ENCODE results near the gene CTCFL. TPM values are rescaled to one million over a fixed set of nuclear protein-coding genes. Genes with fewer than 3 reads are reported as not detected.
"Not testable (repeated sequence)": the region's sequence is repeated elsewhere in the genome, so short reads cannot be mapped to it uniquely, and the experiment has no call there.

The CTCFL gene
- total RNA-seq, 4 donors from 2014 or later, result 0.14 TPM; not detected in 3

DNA sequence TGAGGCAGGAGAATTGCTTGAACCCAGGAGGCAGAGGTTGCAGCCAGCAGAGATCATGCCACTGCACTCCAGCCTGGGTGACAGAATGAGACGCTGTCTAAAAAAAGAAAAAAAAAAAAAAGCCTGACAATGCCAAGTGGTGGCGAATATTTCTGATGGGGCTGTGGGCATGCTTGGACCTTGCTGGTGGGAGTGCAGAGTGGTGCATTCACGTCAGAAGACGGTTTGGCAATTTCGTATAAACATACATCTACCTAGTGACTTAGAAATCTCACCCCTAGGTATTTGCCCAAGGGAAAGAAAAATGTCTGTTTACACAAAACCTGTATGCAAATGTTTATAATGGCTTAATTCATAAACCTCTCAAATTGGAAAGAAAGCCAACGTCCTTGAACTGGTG, 33.6 kb downstream of the CTCFL start:
- in situ Hi-C loops (cut with MboI; ENCODE audit: low pct_ligation_motif_present in 1 of 4, low pct_unique_long_range_greater_than_20kb in 1 of 4, low sequenced_read_pairs in 3 of 4), result loop anchor here in 3 of 4 donors (10.0 to 25.0 kb wide), 2 partner anchors 107 to 404 kb away; no protein-coding TSS in a partner anchor
- peaks cover 0 to 13% (median 4%) of the 10 kb centered on the region in 4 donors for H3K4me1 ChIP-seq
- no peaks in the 10 kb centered on the region for H3K9me3 ChIP-seq
- no peaks in the 10 kb centered on the region for H3K27me3 ChIP-seq
- H3K27ac ChIP-seq, result no peak overlapping the region
- no peak for DNase-seq
- no peaks in the 10 kb centered on the region for H3K36me3 ChIP-seq
- H3K4me3 ChIP-seq, result no peak overlapping the region
- 32 to 64% methylated on average over 5 to 6 of the region's 6 CpGs for WGBS, 2 donors (ENCODE audit: low coverage in 1 of 2)
- TF ChIP-seq, protein P1, sequence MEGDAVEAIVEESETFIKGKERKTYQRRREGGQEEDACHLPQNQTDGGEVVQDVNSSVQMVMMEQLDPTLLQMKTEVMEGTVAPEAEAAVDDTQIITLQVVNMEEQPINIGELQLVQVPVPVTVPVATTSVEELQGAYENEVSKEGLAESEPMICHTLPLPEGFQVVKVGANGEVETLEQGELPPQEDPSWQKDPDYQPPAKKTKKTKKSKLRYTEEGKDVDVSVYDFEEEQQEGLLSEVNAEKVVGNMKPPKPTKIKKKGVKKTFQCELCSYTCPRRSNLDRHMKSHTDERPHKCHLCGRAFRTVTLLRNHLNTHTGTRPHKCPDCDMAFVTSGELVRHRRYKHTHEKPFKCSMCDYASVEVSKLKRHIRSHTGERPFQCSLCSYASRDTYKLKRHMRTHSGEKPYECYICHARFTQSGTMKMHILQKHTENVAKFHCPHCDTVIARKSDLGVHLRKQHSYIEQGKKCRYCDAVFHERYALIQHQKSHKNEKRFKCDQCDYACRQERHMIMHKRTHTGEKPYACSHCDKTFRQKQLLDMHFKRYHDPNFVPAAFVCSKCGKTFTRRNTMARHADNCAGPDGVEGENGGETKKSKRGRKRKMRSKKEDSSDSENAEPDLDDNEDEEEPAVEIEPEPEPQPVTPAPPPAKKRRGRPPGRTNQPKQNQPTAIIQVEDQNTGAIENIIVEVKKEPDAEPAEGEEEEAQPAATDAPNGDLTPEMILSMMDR (IDR thresholded peaks at IDR 0.05), result no peak
- TF ChIP-seq EP300 (IDR thresholded peaks at IDR 0.05; ENCODE audit: low read depth), result no peak
- no peak for TF ChIP-seq POLR2A (IDR thresholded peaks at IDR 0.05)
- no peak for TF ChIP-seq POLR2AphosphoS5 (IDR thresholded peaks at IDR 0.05)
- intact Hi-C loops (cut with DNase I; ENCODE audit: low total_unique reads), result no loop called here

DNA sequence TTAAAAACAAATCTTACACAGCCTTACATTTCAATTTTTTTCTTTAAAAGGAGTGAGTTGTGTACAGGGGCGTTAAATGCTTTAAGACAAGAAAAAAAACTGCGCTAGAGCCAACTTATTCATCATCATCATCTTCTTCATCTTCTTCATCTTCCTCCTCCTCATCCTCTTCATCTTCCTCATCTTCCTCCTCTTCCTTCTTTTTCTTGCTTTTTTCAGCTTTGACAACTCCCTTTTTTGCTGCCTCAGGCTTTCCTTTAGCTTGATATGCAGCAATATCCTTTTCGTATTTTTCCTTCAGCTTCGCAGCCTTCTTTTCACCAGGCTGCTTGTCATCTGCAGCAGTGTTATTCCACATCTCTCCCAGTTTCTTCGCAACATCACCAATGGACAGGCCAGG, 36.7 kb downstream of the CTCFL start:
- intact Hi-C loops (cut with DNase I; ENCODE audit: low total_unique reads); H3K36me3 ChIP-seq; H3K4me3 ChIP-seq; H3K27ac ChIP-seq; H3K4me1 ChIP-seq; H3K9me3 ChIP-seq; H3K27me3 ChIP-seq; DNase-seq: not testable (repeated sequence)
- 88 to 95% methylated on average over 5 of the region's 5 CpGs for WGBS, 2 donors (ENCODE audit: low coverage in 1 of 2)
- in situ Hi-C loops (cut with MboI; ENCODE audit: low pct_ligation_motif_present in 1 of 4, low pct_unique_long_range_greater_than_20kb in 1 of 4, low sequenced_read_pairs in 3 of 4), result loop anchor here in 2 of 4 donors (25.0 kb wide), 1 partner anchor 401 kb away; no protein-coding TSS in a partner anchor

DNA sequence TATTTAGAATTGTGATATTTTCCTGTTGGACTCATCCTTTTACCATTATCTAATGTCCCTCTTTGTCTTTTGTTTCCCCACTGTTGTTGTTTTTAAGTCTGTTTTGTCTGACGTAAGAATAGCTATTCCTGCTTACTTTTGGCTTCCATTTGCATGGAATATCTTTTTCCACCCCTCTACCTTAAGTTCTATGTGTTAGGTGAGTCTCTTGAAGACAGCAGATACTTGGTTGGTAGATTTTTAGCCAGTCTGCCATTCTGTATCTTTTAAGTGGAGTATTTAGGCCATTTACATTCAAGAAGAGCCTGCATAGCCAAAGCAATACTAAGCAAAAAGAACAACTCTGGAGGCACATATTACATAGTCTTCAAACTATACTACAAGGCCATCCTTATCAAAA, 39.2 kb downstream of the CTCFL start:
- H3K27ac ChIP-seq, result no peak overlapping the region
- in situ Hi-C loops (cut with MboI; ENCODE audit: low pct_ligation_motif_present in 1 of 4, low pct_unique_long_range_greater_than_20kb in 1 of 4, low sequenced_read_pairs in 3 of 4), result loop anchor here in 2 of 4 donors (25.0 kb wide), 1 partner anchor 398 kb away; no protein-coding TSS in a partner anchor
- intact Hi-C loops (cut with DNase I; ENCODE audit: low total_unique reads), result no loop called here
- 90 to 100% methylated on average over 1 of the region's 1 CpG for WGBS, 2 donors (ENCODE audit: low coverage in 1 of 2)
- no peaks in the 10 kb centered on the region for H3K9me3 ChIP-seq
- no peak overlapping the region for H3K4me3 ChIP-seq
- peaks cover 4 to 10% (median 8%) of the 10 kb centered on the region in 4 donors for H3K4me1 ChIP-seq
- H3K27me3 ChIP-seq, result no peaks in the 10 kb centered on the region
- H3K36me3 ChIP-seq, result no peaks in the 10 kb centered on the region
- TF ChIP-seq POLR2AphosphoS5 (IDR thresholded peaks at IDR 0.05), result no peak
- no peak for TF ChIP-seq EP300 (IDR thresholded peaks at IDR 0.05; ENCODE audit: low read depth)
- DNase-seq, result no peak

DNA sequence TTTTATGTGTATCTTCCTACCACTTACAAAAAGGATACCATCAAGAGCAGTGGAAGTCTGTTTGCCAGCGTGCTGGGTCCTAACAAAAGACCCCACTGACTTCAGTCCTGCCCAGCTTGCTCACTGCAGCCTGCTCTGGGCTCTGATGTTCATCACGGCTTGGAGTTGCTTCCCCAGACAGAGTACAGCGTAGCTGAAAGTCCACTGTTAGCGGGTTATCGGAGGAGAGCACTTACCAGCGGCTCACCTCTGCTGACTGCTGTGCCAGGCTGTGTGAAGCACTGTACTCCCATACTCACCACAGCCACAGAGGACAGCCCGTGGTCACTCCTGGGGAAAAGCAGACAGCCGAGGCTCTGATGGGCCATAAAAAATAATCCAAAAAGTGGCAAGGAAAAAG, 40.2 kb downstream of the CTCFL start:
- 85% methylated on average over 8 of the region's 8 CpGs; no CpG with 5 or more reads in 1 of the 2 donors for WGBS, 2 donors (ENCODE audit: low coverage in 1 of 2)
- H3K27me3 ChIP-seq, result no peaks in the 10 kb centered on the region
- DNase-seq, result no peak
- intact Hi-C loops (cut with DNase I; ENCODE audit: low total_unique reads), result loop anchor here (5.0 kb wide), 1 partner anchor 87 kb away; no protein-coding TSS in a partner anchor
- in situ Hi-C loops (cut with MboI; ENCODE audit: low pct_ligation_motif_present in 1 of 4, low pct_unique_long_range_greater_than_20kb in 1 of 4, low sequenced_read_pairs in 3 of 4), result loop anchor here in 2 of 4 donors (25.0 kb wide), 1 partner anchor 397 kb away; no protein-coding TSS in a partner anchor
- no peak overlapping the region for H3K4me3 ChIP-seq
- no peaks in the 10 kb centered on the region for H3K36me3 ChIP-seq
- TF ChIP-seq, protein P1 (IDR thresholded peaks at IDR 0.05), result no peak
- no peak for TF ChIP-seq EP300 (IDR thresholded peaks at IDR 0.05; ENCODE audit: low read depth)
- no peak for TF ChIP-seq POLR2AphosphoS5 (IDR thresholded peaks at IDR 0.05)
- TF ChIP-seq POLR2A (IDR thresholded peaks at IDR 0.05), result no peak
- no peak overlapping the region for H3K27ac ChIP-seq
- no peaks in the 10 kb centered on the region for H3K9me3 ChIP-seq
- peaks cover 6 to 15% (median 11%) of the 10 kb centered on the region in 4 donors for H3K4me1 ChIP-seq

DNA sequence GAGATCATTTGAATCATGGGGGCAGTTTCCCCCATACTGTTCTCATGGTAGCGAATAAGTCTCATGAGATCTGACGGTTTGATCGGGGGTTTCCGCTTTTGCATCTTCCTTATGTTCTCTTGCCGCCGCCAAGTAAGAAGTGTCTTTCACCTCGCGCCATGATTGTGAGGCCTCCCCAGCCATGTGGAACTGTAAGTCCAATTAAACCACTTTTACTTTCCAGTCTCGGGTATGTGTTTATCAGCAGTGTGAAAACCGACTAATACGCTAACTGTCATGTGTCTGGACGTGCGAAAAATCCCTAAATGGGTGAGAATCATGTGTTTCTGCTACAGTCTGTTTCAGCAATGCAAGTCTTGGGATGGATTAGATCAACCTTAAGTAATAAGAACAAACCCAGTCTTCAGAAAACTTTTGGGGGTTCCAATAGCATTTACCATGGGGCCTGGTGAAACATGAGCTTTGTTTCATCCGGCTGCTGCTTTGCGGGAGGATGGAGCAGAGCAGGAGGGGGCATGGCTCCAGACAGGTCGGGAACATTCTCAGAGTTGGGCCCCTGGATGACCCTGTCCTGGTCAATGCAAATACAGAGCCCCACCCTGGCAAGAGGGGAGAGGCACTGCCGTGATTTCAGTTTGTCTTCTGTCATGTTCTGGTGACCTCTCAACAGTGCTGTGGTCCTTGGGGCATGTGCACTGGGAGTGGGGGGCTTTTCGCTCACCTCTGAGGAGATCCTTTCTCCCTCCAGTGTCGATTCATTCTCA, 41.5 kb downstream of the CTCFL start:
- no peak overlapping the region for H3K4me3 ChIP-seq
- no peaks in the 10 kb centered on the region for H3K36me3 ChIP-seq
- no peak for DNase-seq
- TF ChIP-seq EP300 (IDR thresholded peaks at IDR 0.05; ENCODE audit: low read depth), result no peak
- H3K27me3 ChIP-seq, result no peaks in the 10 kb centered on the region
- H3K4me1 ChIP-seq, result peaks cover 6 to 15% (median 11%) of the 10 kb centered on the region in 4 donors
- 88 to 90% methylated on average over 13 to 19 of the region's 19 CpGs for WGBS, 2 donors (ENCODE audit: low coverage in 1 of 2)
- intact Hi-C loops (cut with DNase I; ENCODE audit: low total_unique reads) (loop anchor here (5.0 kb wide), 1 partner anchor 86 kb away; no protein-coding TSS in a partner anchor), in situ Hi-C loops (cut with MboI; ENCODE audit: low pct_ligation_motif_present in 1 of 4, low pct_unique_long_range_greater_than_20kb in 1 of 4, low sequenced_read_pairs in 3 of 4) (loop anchor here in 2 of 4 donors (25.0 kb wide), 1 partner anchor 396 kb away; no protein-coding TSS in a partner anchor)
- no peaks in the 10 kb centered on the region for H3K9me3 ChIP-seq
- no peak overlapping the region for H3K27ac ChIP-seq
